ENCODE measurements around the gene EFHD2.

The EFHD2 gene

GRCh38 chr1:15441247-15441646 is 31.6 kb downstream of the EFHD2 start:
- DNase-seq = no peak
- H3K36me3 ChIP-seq (replicated peaks) = no peaks in the 10 kb centered on the region
- no peak for TF ChIP-seq CTCF (IDR thresholded peaks at IDR 0.05; ENCODE audit: low read depth, low read length, missing control alignments)
- H3K27me3 ChIP-seq (replicated peaks) = no peaks in the 10 kb centered on the region
- H3K4me3 ChIP-seq (ENCODE audit: low read depth, low read length) = no peak overlapping the region
- in situ Hi-C loops (cut with HindIII; ENCODE audit: low pct_ligation_motif_present, low sequenced_read_pairs) = no loop called here
- H3K27ac ChIP-seq = no peak overlapping the region

GRCh38 chr1:15442119-15442518 is 32.4 kb downstream of the EFHD2 start:
- Histone ChIP-seq H3K27me3 (replicated peaks) (no peaks in the 10 kb centered on the region), H3K27ac (no peak overlapping the region), H3K36me3 (replicated peaks) (no peaks in the 10 kb centered on the region), H3K4me3 (ENCODE audit: low read depth, low read length) (no peak overlapping the region)
- TF ChIP-seq CTCF (IDR thresholded peaks at IDR 0.05; ENCODE audit: low read depth, low read length, missing control alignments) = no peak
- in situ Hi-C loops (cut with HindIII; ENCODE audit: low pct_ligation_motif_present, low sequenced_read_pairs) = no loop called here
- DNase-seq = no peak

- Histone ChIP-seq H3K27me3 (replicated peaks) (no peaks in the 10 kb centered on the region), H3K27ac (no peak overlapping the region), H3K4me3 (ENCODE audit: low read depth, low read length) (no peak overlapping the region), H3K36me3 (replicated peaks) (no peaks in the 10 kb centered on the region)
- no peak for DNase-seq
- no peak for TF ChIP-seq CTCF (IDR thresholded peaks at IDR 0.05; ENCODE audit: low read depth, low read length, missing control alignments)
- in situ Hi-C loops (cut with HindIII; ENCODE audit: low pct_ligation_motif_present, low sequenced_read_pairs) = no loop called here
These were observed 33.1 kb downstream of the EFHD2 start for GRCh38 chr1:15442759-15443158.

- no peak for TF ChIP-seq CTCF (IDR thresholded peaks at IDR 0.05; ENCODE audit: low read depth, low read length, missing control alignments)
- Histone ChIP-seq H3K27ac (no peak overlapping the region), H3K4me3 (ENCODE audit: low read depth, low read length) (no peak overlapping the region), H3K27me3 (replicated peaks) (no peaks in the 10 kb centered on the region), H3K36me3 (replicated peaks) (no peaks in the 10 kb centered on the region)
- in situ Hi-C loops (cut with HindIII; ENCODE audit: low pct_ligation_motif_present, low sequenced_read_pairs) = no loop called here
- no peak for DNase-seq
These were observed 33.6 kb downstream of the EFHD2 start for GRCh38 chr1:15443281-15443680.

- H3K4me3 ChIP-seq (ENCODE audit: low read depth, low read length) = no peak overlapping the region
- TF ChIP-seq CTCF (IDR thresholded peaks at IDR 0.05; ENCODE audit: low read depth, low read length, missing control alignments) = no peak
- H3K27me3 ChIP-seq (replicated peaks) = no peaks in the 10 kb centered on the region
- no peaks in the 10 kb centered on the region for H3K36me3 ChIP-seq (replicated peaks)
- in situ Hi-C loops (cut with HindIII; ENCODE audit: low pct_ligation_motif_present, low sequenced_read_pairs) = no loop called here
- H3K27ac ChIP-seq = no peak overlapping the region
- no peak for DNase-seq
These were observed 35.0 kb downstream of the EFHD2 start for GRCh38 chr1:15444468-15445389.

Measured in brain microvascular endothelial cell (primary cell).